K562 (cell line): ENCODE data around the gene RAB5B. TPM values are rescaled to one million over a fixed set of nuclear protein-coding genes. Genes with fewer than 3 reads are reported as not detected.

Experiments used
- ATF1 ChIP-seq, 2 experiments: fragments of 450-650 bp in 1 of 2; IDR thresholded peaks; 2 replicates each; pipeline ENCODE4 v1.6.1; 2016; ENCODE audit warnings: missing compliant biosample characterization in 1 of 2, missing genetic modification characterization in 1 of 2
- CTBP1 ChIP-seq: fragments of 450-650 bp; IDR thresholded peaks from 2 replicates; pipeline ENCODE4 v1.6.1; 2016; ENCODE audit warnings: borderline replicate concordance
- GTF2E2 ChIP-seq: fragments of 200-800 bp; sonication (Bioruptor generic); IDR thresholded peaks from 2 replicates; pipeline ENCODE4 v1.6.1; 2016; ENCODE audit warnings: missing genetic modification characterization, missing compliant biosample characterization
- HCFC1 ChIP-seq: IDR thresholded peaks from 2 replicates; pipeline ENCODE4 v1.6.1; 2012; ENCODE audit warnings: low read depth, low read length, improper control_type of control experiment
- HMG20A ChIP-seq: fragments of 450-650 bp; formaldehyde crosslinking; conservative IDR thresholded peaks from 2 replicates; pipeline ENCODE4 v1.4.0; 2020; ENCODE audit warnings: mild to moderate bottlenecking, mixed read lengths
- HMG20B ChIP-seq: fragments of 250-450 bp; sonication (Bioruptor Pico); IDR thresholded peaks from 2 replicates; pipeline ENCODE4 v1.5.0; 2021; ENCODE audit warnings: mild to moderate bottlenecking
- IFI16 ChIP-seq: fragments of 250-450 bp; sonication (Bioruptor Pico); IDR thresholded peaks from 2 replicates; pipeline ENCODE4 v2.1.2; 2022; ENCODE audit warnings: mild to moderate bottlenecking, inconsistent platforms
- MTA1 ChIP-seq: fragments of 450-650 bp; IDR thresholded peaks from 2 replicates; pipeline ENCODE4 v1.6.1; 2017; ENCODE audit warnings: borderline replicate concordance
- MYC ChIP-seq, 2 experiments: fragments of 250-450 bp in 1 of 2; sonication (Bioruptor Pico) in 1 of 2; IDR thresholded peaks; 2 replicates each; pipeline versions ENCODE4 v1.5.1 to v1.6.1; 2012 to 2021; ENCODE audit warnings: low read depth in 2 of 2, borderline replicate concordance in 1 of 2, improper control_type of control experiment in 1 of 2, low read length in 1 of 2, mild to moderate bottlenecking in 1 of 2, moderate library complexity in 1 of 2
- NR4A1 ChIP-seq, 2 experiments: fragments of 250-450 bp in 1 of 2; fragments of 450-650 bp in 1 of 2; sonication (Bioruptor Pico) in 1 of 2; IDR thresholded peaks; 2 replicates each; pipeline versions ENCODE4 v1.4.0 to v1.6.1; 2016 to 2020; ENCODE audit warnings: mild to moderate bottlenecking in 2 of 2, missing compliant biosample characterization in 1 of 2, missing genetic modification characterization in 1 of 2, moderate library complexity in 1 of 2
- POLR3A ChIP-seq: IDR thresholded peaks from 2 replicates; pipeline ENCODE4 v1.6.1; 2011; ENCODE audit warnings: borderline replicate concordance, mild to moderate bottlenecking, moderate library complexity; ENCODE audit not compliant: insufficient read length, insufficient read depth; ENCODE audit errors: extremely low read depth
- POLR3G ChIP-seq: IDR thresholded peaks from 2 replicates; pipeline ENCODE4 v1.6.1; 2011; ENCODE audit not compliant: insufficient read length, insufficient replicate concordance; ENCODE audit errors: extremely low read depth
- RUNX1 ChIP-seq: sonication (generic); IDR thresholded peaks from 2 replicates; pipeline ENCODE4 v1.6.1; 2016; ENCODE audit warnings: antibody characterized with exemption, low read depth
- SAFB2 ChIP-seq: fragments of 200-400 bp; formaldehyde crosslinking; IDR thresholded peaks from 2 replicates; pipeline ENCODE4 v1.6.1; 2018; ENCODE audit warnings: borderline replicate concordance, low read length, low read depth, moderate library complexity; ENCODE audit not compliant: severe bottlenecking
- TBP ChIP-seq: optimal IDR thresholded peaks from 2 replicates; pipeline ENCODE3; 2011; ENCODE audit warnings: low read depth, low read length, improper control_type of control experiment
- ZC3H11A ChIP-seq: IDR thresholded peaks from 2 replicates; pipeline ENCODE4 v1.6.1; 2012; ENCODE audit warnings: low read depth, low read length, improper control_type of control experiment
- ZNF197 ChIP-seq: fragments of 200-800 bp; sonication (Bioruptor generic); IDR thresholded peaks from 2 replicates; pipeline ENCODE4 v1.6.1; 2016; ENCODE audit warnings: low read depth, missing genetic modification characterization, missing compliant biosample characterization
- ZNF695 ChIP-seq: fragments of 450-650 bp; formaldehyde crosslinking; IDR thresholded peaks from 2 replicates; pipeline ENCODE4 v1.4.0; 2020; ENCODE audit warnings: mild to moderate bottlenecking, moderate library complexity
- polyA plus RNA-seq, 8 experiments: library from polyadenylated mRNA; depleted of rRNA in 4 of 8; stranded (reverse) in 5 of 8; unstranded in 3 of 8; fragments of >200 nt; fragmentation: Nextera tagmentation in 2 of 8; fragmentation: Illumina TruSeq in 1 of 8; extraction: Ambion mirVana in 2 of 8; extraction: Trizol in 1 of 8; gene quantifications; 2 replicates each; pipeline versions ENCODE4 v1.2.1 to v1.2.3, GENCODE V29; 2011 to 2014; ENCODE audit warnings: inconsistent platforms in 1 of 8, missing spikeins in 1 of 8
- total RNA-seq, 7 experiments: library from RNA; depleted of rRNA in 6 of 7; stranded (reverse); fragments of >200 nt in 6 of 7; fragmentation: Illumina TruSeq in 2 of 7; extraction: Trizol in 2 of 7; gene quantifications; 2 replicates each; pipeline versions ENCODE4 v1.2.1 to v1.2.3, GENCODE V29; 2011 to 2021; ENCODE audit warnings: low replicate concordance in 1 of 7
- TF ChIP-seq, protein P1 (sequence below): fragments of 450-650 bp; IDR thresholded peaks from 2 replicates; pipeline ENCODE4 v1.6.1; 2016; ENCODE audit warnings: borderline replicate concordance
- TF ChIP-seq, protein P2 (sequence below), 2 experiments: fragments of 450-650 bp in 1 of 2; IDR thresholded peaks; 2 replicates each; pipeline ENCODE4 v1.6.1; 2011 to 2017; ENCODE audit warnings: low read depth in 2 of 2, antibody characterized with exemption in 1 of 2, borderline replicate concordance in 1 of 2, low read length in 1 of 2, mild to moderate bottlenecking in 1 of 2, mixed read lengths in 1 of 2; ENCODE audit not compliant: control insufficient read depth in 1 of 2
- TF ChIP-seq, protein P3 (sequence below): fragments of 450-650 bp; IDR thresholded peaks from 2 replicates; pipeline ENCODE4 v1.6.1; 2016; ENCODE audit warnings: low read depth, mild to moderate bottlenecking, moderate library complexity

The RAB5B gene
- total and polyA plus RNA-seq, 9 of the 15 experiments (the other 6 are each of a cell fraction or from before 2014, with no cell fraction given), result 6.8 to 73.8 (median 25.2) TPM

DNA sequence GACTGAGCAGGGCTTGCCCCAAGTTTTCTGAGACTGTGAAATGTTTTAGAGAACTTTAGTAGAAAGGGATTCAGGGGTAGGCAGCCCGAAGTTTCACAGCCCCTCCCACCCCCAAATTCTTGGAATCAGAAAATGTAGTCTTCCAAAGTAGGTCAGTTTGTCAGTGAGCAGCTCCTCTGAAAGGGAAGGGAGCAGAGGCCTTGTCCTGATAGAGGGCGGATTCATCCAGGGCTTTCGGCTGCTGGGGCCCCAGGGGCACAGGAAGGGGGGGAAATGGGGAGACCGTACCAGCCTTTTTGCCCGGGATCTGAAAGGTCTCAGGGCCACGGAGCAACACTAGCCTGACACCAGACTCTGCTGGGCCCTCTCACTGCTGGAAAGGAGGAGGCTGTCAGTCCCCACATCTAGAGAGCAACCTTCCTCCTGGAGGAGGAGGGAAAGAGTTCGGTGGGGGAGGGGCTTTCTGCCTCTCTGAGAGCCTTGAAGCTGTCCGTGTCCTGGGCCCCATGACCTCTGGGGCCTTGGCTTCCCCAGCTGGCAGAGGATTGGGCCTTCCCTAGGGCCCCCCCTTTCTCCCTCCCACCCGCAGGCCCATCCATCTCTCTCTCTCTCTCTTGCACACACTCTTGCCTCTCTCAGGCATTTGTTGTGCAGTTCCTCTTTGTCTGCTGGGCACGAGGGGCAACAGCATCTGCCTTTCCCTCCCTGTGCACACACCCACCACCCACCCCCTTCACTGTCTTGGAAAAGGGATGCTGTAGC lies 46.7 kb downstream of the RAB5B start, which contains the start of gene IKZF4 (continued):
- TF ChIP-seq, protein P1, sequence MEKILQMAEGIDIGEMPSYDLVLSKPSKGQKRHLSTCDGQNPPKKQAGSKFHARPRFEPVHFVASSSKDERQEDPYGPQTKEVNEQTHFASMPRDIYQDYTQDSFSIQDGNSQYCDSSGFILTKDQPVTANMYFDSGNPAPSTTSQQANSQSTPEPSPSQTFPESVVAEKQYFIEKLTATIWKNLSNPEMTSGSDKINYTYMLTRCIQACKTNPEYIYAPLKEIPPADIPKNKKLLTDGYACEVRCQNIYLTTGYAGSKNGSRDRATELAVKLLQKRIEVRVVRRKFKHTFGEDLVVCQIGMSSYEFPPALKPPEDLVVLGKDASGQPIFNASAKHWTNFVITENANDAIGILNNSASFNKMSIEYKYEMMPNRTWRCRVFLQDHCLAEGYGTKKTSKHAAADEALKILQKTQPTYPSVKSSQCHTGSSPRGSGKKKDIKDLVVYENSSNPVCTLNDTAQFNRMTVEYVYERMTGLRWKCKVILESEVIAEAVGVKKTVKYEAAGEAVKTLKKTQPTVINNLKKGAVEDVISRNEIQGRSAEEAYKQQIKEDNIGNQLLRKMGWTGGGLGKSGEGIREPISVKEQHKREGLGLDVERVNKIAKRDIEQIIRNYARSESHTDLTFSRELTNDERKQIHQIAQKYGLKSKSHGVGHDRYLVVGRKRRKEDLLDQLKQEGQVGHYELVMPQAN, result no peak
- TF ChIP-seq MTA1, result no peak
- TF ChIP-seq HCFC1, result no peak
- no peak for TF ChIP-seq ZC3H11A
- no peak for TF ChIP-seq ZNF197 (CRISPR knock-in tag)
- no peak for TF ChIP-seq SAFB2
- no peak for TF ChIP-seq NR4A1 (CRISPR knock-in tag; IDR thresholded peaks at IDR 0.05)
- no peak for TF ChIP-seq NR4A1 (tag; IDR thresholded peaks at IDR 0.05)
- TF ChIP-seq, protein P2, sequence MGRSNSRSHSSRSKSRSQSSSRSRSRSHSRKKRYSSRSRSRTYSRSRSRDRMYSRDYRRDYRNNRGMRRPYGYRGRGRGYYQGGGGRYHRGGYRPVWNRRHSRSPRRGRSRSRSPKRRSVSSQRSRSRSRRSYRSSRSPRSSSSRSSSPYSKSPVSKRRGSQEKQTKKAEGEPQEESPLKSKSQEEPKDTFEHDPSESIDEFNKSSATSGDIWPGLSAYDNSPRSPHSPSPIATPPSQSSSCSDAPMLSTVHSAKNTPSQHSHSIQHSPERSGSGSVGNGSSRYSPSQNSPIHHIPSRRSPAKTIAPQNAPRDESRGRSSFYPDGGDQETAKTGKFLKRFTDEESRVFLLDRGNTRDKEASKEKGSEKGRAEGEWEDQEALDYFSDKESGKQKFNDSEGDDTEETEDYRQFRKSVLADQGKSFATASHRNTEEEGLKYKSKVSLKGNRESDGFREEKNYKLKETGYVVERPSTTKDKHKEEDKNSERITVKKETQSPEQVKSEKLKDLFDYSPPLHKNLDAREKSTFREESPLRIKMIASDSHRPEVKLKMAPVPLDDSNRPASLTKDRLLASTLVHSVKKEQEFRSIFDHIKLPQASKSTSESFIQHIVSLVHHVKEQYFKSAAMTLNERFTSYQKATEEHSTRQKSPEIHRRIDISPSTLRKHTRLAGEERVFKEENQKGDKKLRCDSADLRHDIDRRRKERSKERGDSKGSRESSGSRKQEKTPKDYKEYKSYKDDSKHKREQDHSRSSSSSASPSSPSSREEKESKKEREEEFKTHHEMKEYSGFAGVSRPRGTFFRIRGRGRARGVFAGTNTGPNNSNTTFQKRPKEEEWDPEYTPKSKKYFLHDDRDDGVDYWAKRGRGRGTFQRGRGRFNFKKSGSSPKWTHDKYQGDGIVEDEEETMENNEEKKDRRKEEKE (IDR thresholded peaks at IDR 0.05; ENCODE audit: borderline replicate concordance in 1 of 2, control insufficient read depth in 1 of 2, low read depth in 2 of 2, low read length in 1 of 2), result no peak
- no peak for TF ChIP-seq HMG20A (CRISPR knock-in tag)
- TF ChIP-seq CTBP1, result no peak; the same call in 1 of the 2 replicates
- TF ChIP-seq, protein P3, sequence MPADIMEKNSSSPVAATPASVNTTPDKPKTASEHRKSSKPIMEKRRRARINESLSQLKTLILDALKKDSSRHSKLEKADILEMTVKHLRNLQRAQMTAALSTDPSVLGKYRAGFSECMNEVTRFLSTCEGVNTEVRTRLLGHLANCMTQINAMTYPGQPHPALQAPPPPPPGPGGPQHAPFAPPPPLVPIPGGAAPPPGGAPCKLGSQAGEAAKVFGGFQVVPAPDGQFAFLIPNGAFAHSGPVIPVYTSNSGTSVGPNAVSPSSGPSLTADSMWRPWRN, result no peak
- TF ChIP-seq GTF2E2 (tag), result 0 out of 2 replicates have a peak, but pooled peaks have one; percentile 67
- peak; percentile 71 for TF ChIP-seq TBP
- TF ChIP-seq IFI16, result no peak
- peak; percentile 38; the same call in 1 of the 2 replicates for TF ChIP-seq MYC (IDR thresholded peaks at IDR 0.05; ENCODE audit: low read depth, low read length)
- TF ChIP-seq MYC (CRISPR knock-in tag; IDR thresholded peaks at IDR 0.05; ENCODE audit: borderline replicate concordance, low read depth), result no peak
- TF ChIP-seq ATF1 (CRISPR knock-in tag; IDR thresholded peaks at IDR 0.05), result no peak
- no peak for TF ChIP-seq ATF1 (tag; IDR thresholded peaks at IDR 0.05)
- no peak for TF ChIP-seq RUNX1
- no peak for TF ChIP-seq ZNF695
- no peak for TF ChIP-seq POLR3G
- TF ChIP-seq POLR3A, result no peak
- TF ChIP-seq HMG20B (CRISPR knock-in tag), result no peak
